Epithelial cell of esophagus (primary cell): ENCODE data around the gene COL24A1.

Source experiments
- DNase-seq: peaks from one replicate; pipeline ENCODE4 v3.0.0; 2010; ENCODE audit warnings: low read depth
- H3K4me3 ChIP-seq: 2 replicates; pipeline ENCODE4 v1.5.1; 2011; ENCODE audit warnings: mild to moderate bottlenecking, low read length, control low read depth
- CTCF ChIP-seq: IDR thresholded peaks from 2 replicates; pipeline ENCODE4 v1.5.1; 2011; ENCODE audit warnings: low read depth, mild to moderate bottlenecking, low read length, control low read depth, inconsistent platforms; ENCODE audit not compliant: insufficient read depth; ENCODE audit errors: missing control alignments

Gene COL24A1

DNA sequence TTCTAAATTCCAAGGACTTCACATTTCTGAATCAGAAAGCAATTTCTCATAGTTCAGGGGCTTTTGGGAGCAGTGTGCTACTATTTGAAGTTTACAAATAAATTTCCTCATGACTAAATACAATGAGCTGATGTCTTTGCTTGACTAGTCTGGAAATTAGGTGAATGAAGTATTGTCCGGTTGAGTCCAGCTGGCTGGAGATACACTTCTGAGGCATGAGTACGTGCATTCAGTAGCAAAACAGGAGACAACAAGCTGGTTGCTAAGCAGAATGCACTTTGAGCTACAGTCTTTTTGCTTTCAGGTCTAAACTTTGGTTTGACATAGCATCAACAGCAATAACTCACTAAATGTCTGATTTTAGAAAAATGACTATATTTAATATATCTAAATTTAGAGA, 475.5 kb downstream of the COL24A1 start:
- no peak for TF ChIP-seq CTCF
- H3K4me3 ChIP-seq: no peak overlapping the region
- no peak for DNase-seq
